SK-N-SH (cell line): Measurements from ENCODE around the gene CCDC127. TPM values are rescaled to one million over a fixed set of nuclear protein-coding genes. Genes with fewer than 3 reads are reported as not detected.
"Not testable (repeated sequence)": the region's sequence is repeated elsewhere in the genome, so short reads cannot be mapped to it uniquely, and the experiment has no call there.

Experiments used
- CTCF ChIA-PET: fragments of 300-600, 350-600 bp; formaldehyde crosslinking; extraction: SDS; loops from one replicate; lab custom pipeline; 2021; lab: Yijun Ruan, JAX
- POLR2A ChIA-PET: fragments of 350-600 bp; sonication (Branson Sonifier 250); formaldehyde crosslinking; extraction: SDS; loops from one replicate; lab custom pipeline; 2020; ENCODE audit warnings: antibody characterized with exemption, inconsistent platforms; lab: Yijun Ruan, JAX
- DNase-seq: peaks from one replicate; pipeline ENCODE4 v3.0.0; 2012
- H2AFZ ChIP-seq: fragments of 200-600 bp; sonication (generic); 2 replicates; pipeline ENCODE4 v1.8.1; 2016; ENCODE audit warnings: antibody characterized with exemption, mild to moderate bottlenecking, low read depth
- H3F3A ChIP-seq: fragments of 200-600 bp; sonication (generic); replicated peaks from 2 replicates; pipeline ENCODE3; 2016; ENCODE audit warnings: antibody characterized with exemption, mild to moderate bottlenecking; ENCODE audit not compliant: insufficient read depth
- H3K27ac ChIP-seq, 2 experiments: fragments of 200-500 bp in 1 of 2; fragments of 200-600 bp in 1 of 2; sonication (Bioruptor generic) in 1 of 2; sonication (generic), shearing (Covaris generic) in 1 of 2; 2 replicates each; pipeline versions ENCODE4 v1.5.1 to v1.6.1; 2014 to 2016; ENCODE audit warnings: low read depth in 2 of 2, inconsistent platforms in 1 of 2, low read length in 1 of 2, mild to moderate bottlenecking in 1 of 2, mixed read lengths in 1 of 2
- H3K27me3 ChIP-seq: fragments of 200-600 bp; sonication (generic), shearing (Covaris generic); 2 replicates; pipeline ENCODE4 v1.6.1; 2016; ENCODE audit warnings: mixed run types; ENCODE audit not compliant: insufficient read depth
- H3K36me3 ChIP-seq, 2 experiments: fragments of 200-500 bp in 1 of 2; fragments of 200-600 bp in 1 of 2; sonication (Bioruptor generic) in 1 of 2; sonication (generic) in 1 of 2; replicated peaks in 1 of 2; 2 replicates each; pipeline versions ENCODE3 to v1.5.1; 2014 to 2016; ENCODE audit warnings: low read length in 1 of 2, mild to moderate bottlenecking in 1 of 2; ENCODE audit not compliant: insufficient read depth in 2 of 2, control insufficient read depth in 1 of 2
- H3K4me1 ChIP-seq, 2 experiments: fragments of 200-500 bp in 1 of 2; fragments of 200-600 bp in 1 of 2; sonication (Bioruptor generic) in 1 of 2; sonication (generic), shearing (Covaris generic) in 1 of 2; 2 replicates each; pipeline versions ENCODE4 v1.5.1 to v1.6.1; 2014 to 2016; ENCODE audit warnings: low read depth in 1 of 2, low read length in 1 of 2, mixed run types in 1 of 2; ENCODE audit not compliant: insufficient read depth in 2 of 2, control insufficient read depth in 1 of 2
- H3K4me2 ChIP-seq: fragments of 200-600 bp; sonication (generic), shearing (Covaris generic); 2 replicates; pipeline ENCODE4 v1.6.1; 2017; ENCODE audit warnings: mixed run types
- H3K4me3 ChIP-seq, 2 experiments: fragments of 200-500 bp in 1 of 2; fragments of 200-600 bp in 1 of 2; sonication (Bioruptor generic) in 1 of 2; sonication (generic), shearing (Covaris generic) in 1 of 2; 2 replicates each; pipeline versions ENCODE4 v1.5.1 to v1.8.1; 2014 to 2016; ENCODE audit warnings: low read depth in 2 of 2, inconsistent platforms in 1 of 2, low read length in 1 of 2, mild to moderate bottlenecking in 1 of 2, mixed read lengths in 1 of 2, moderate library complexity in 1 of 2
- H3K79me2 ChIP-seq: fragments of 200-600 bp; sonication (generic); 2 replicates; pipeline ENCODE4 v1.8.1; 2017; ENCODE audit warnings: mild to moderate bottlenecking; ENCODE audit not compliant: insufficient read depth
- H3K9ac ChIP-seq: fragments of 200-600 bp; sonication (generic); 2 replicates; pipeline ENCODE4 v1.6.1; 2017; ENCODE audit warnings: mixed run types
- H3K9me2 ChIP-seq: fragments of 200-600 bp; sonication (generic); 2 replicates; pipeline ENCODE4 v1.6.1; 2017; ENCODE audit warnings: mixed run types
- H3K9me3 ChIP-seq: fragments of 200-600 bp; sonication (generic); 2 replicates; pipeline ENCODE4 v1.6.1; 2017; ENCODE audit warnings: mixed run types, mild to moderate bottlenecking, moderate library complexity
- H4K20me1 ChIP-seq: fragments of 200-600 bp; sonication (generic); 2 replicates; pipeline ENCODE4 v1.6.1; 2017; ENCODE audit warnings: mild to moderate bottlenecking, mixed run types; ENCODE audit not compliant: insufficient read depth
- ELF1 ChIP-seq: IDR thresholded peaks from 2 replicates; pipeline ENCODE4 v1.4.0; 2012
- RCOR1 ChIP-seq: fragments of 150-350 bp; IDR thresholded peaks from 2 replicates; pipeline ENCODE4 v1.6.1; 2017; ENCODE audit warnings: antibody characterized with exemption, low read length
- TCF12 ChIP-seq: IDR thresholded peaks from 2 replicates; pipeline ENCODE4 v1.4.0; 2012
- WGBS: methylation state at CpG from one replicate; pipeline ENCODE4 v1.1.6; 2017; ENCODE audit warnings: low lambda C conversion rate; 5-methylcytosine and 5-hydroxymethylcytosine counted together
- polyA plus RNA-seq, 3 experiments: library from polyadenylated mRNA; depleted of rRNA; stranded (reverse); fragments of >200 nt; gene quantifications; 2 replicates each; pipeline ENCODE4 v1.2.3, GENCODE V29; 2012

CCDC127 gene
- polyA plus RNA-seq, 1 of the 3 experiments (the other 2 are of a cell fraction) = 3.9 TPM

GRCh38 chr5:218457-219291 lies 721 bp upstream of the CCDC127 start:
- POLR2A ChIA-PET = no interaction called here

GRCh38 chr5:216076-216475 lies 1.9 kb downstream of the CCDC127 start:
- H3K4me2 ChIP-seq = not testable (repeated sequence)
- WGBS = 97% methylated on average over 9 of the region's 10 CpGs
- H3K79me2 ChIP-seq = peaks cover 61% of the 10 kb centered on the region

More at GRCh38 chr5:218457-219291, 721 bp upstream of the CCDC127 start:
- H4K20me1 ChIP-seq = peaks cover 53% of the 10 kb centered on the region
- no peaks in the 10 kb centered on the region for H3K27me3 ChIP-seq
- CTCF ChIA-PET = interaction anchor here (1.0 to 2.6 kb wide), 4 partner anchors 24 to 30 kb away, joined by 3 to 11 read pairs (median 3); no protein-coding TSS in a partner anchor
- H3K79me2 ChIP-seq = peaks cover 84% of the 10 kb centered on the region
- peak overlapping the region; percentile 9; the same call in 1 of the 2 replicates for H2AFZ ChIP-seq
- peak overlapping the region; percentile 88 for H3K9ac ChIP-seq
- peaks cover 5 to 7% of the 10 kb centered on the region in 2 experiments for H3K36me3 ChIP-seq
- peaks cover 6 to 20% of the 10 kb centered on the region in 2 experiments for H3K4me1 ChIP-seq
- peak; percentile 54 for DNase-seq
- no peaks in the 10 kb centered on the region for H3K9me3 ChIP-seq
- peak overlapping the region; percentile 84 for H3K4me2 ChIP-seq
- H3K9me2 ChIP-seq = no peaks in the 10 kb centered on the region
- H3K4me3 ChIP-seq = peak overlapping the region; percentile 60 to 91
- 2% methylated on average over 28 of the region's 73 CpGs for WGBS
- peaks cover 5% of the 10 kb centered on the region for H3F3A ChIP-seq
- no peak for TF ChIP-seq RCOR1
- TF ChIP-seq, all 33 proteins: peak for 0
- H3K27ac ChIP-seq = peak overlapping the region; percentile 32 to 34; a peak in 2 of 4 replicates

DNA sequence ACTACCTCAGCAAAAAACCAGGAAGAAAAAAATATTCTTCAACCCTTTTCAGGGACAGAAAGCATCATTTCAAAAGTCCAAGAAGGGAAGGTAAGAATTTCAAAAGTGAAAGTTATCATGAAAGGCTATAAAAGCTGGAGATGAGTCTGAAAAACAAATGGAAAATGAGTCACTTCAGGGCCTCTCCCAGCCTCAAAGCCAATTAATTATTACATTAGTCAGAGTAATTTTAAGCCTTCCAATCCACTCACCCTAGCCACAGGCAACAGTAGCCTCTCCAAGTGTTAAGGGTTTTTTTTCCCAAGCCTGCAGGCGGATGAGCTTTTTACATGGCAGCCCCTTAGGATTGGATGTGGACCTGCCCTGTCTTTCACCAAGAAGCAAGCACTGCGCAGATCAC lies 2.7 kb downstream of the CCDC127 start:
- H3F3A ChIP-seq, H3K4me3 ChIP-seq, DNase-seq, POLR2A ChIA-PET, H3K9me2 ChIP-seq, H3K27me3 ChIP-seq, H3K4me1 ChIP-seq, H3K9me3 ChIP-seq, H3K36me3 ChIP-seq, CTCF ChIA-PET, H2AFZ ChIP-seq: not testable (repeated sequence)
- peak overlapping the region in 1 of 2 experiments; percentile 45; a peak in 2 of 4 replicates for H3K27ac ChIP-seq
- peaks cover 27% of the 10 kb centered on the region for H4K20me1 ChIP-seq
- H3K79me2 ChIP-seq = peaks cover 54% of the 10 kb centered on the region
- peak overlapping the region; percentile 70 for H3K4me2 ChIP-seq
- WGBS = 92% methylated on average over 2 of the region's 2 CpGs
- H3K9ac ChIP-seq = peak overlapping the region; percentile 40; the same call in 1 of the 2 replicates

More at GRCh38 chr5:216076-216475, 1.9 kb downstream of the CCDC127 start:
- H3K9me2 ChIP-seq, POLR2A ChIA-PET, H3K36me3 ChIP-seq, CTCF ChIA-PET, H3K9ac ChIP-seq, H3K4me1 ChIP-seq, H3F3A ChIP-seq, H3K4me3 ChIP-seq, H3K9me3 ChIP-seq, H3K27me3 ChIP-seq, H3K27ac ChIP-seq, DNase-seq, H2AFZ ChIP-seq: not testable (repeated sequence)
- peaks cover 32% of the 10 kb centered on the region for H4K20me1 ChIP-seq

GRCh38 chr5:213803-214395 lies 4.1 kb downstream of the CCDC127 start:
- H3K79me2 ChIP-seq = peaks cover 48% of the 10 kb centered on the region
- no peak for TF ChIP-seq TCF12
- no peak for TF ChIP-seq ELF1
- POLR2A ChIA-PET = no interaction called here

More at GRCh38 chr5:213803-214395, 4.1 kb downstream of the CCDC127 start:
- no peak overlapping the region for H3K4me2 ChIP-seq
- H3K4me1 ChIP-seq = no peaks in the 10 kb centered on the region; a peak in 1 of 4 replicates
- no peak for DNase-seq
- H3K27ac ChIP-seq = no peak overlapping the region
- H3K27me3 ChIP-seq = no peaks in the 10 kb centered on the region
- CTCF ChIA-PET = interaction anchor here (0.8 kb wide), 1 partner anchor 19 kb away, joined by 3 read pairs; no protein-coding TSS in a partner anchor
- H3K9me3 ChIP-seq = no peaks in the 10 kb centered on the region
- no peak overlapping the region for H3K9ac ChIP-seq
- no peak overlapping the region for H2AFZ ChIP-seq
- peaks cover 23% of the 10 kb centered on the region for H4K20me1 ChIP-seq
- peaks cover 5 to 8% of the 10 kb centered on the region in 2 experiments for H3K36me3 ChIP-seq
- no peaks in the 10 kb centered on the region for H3K9me2 ChIP-seq
- H3F3A ChIP-seq = peaks cover 5% of the 10 kb centered on the region
- H3K4me3 ChIP-seq = no peak overlapping the region
- 92% methylated on average over 12 of the region's 12 CpGs for WGBS
